ENCODE results near the gene PRKCA.
"Not testable (repeated sequence)": the region's sequence is repeated elsewhere in the genome, so short reads cannot be mapped to it uniquely, and the experiment has no call there.

PRKCA gene

DNA sequence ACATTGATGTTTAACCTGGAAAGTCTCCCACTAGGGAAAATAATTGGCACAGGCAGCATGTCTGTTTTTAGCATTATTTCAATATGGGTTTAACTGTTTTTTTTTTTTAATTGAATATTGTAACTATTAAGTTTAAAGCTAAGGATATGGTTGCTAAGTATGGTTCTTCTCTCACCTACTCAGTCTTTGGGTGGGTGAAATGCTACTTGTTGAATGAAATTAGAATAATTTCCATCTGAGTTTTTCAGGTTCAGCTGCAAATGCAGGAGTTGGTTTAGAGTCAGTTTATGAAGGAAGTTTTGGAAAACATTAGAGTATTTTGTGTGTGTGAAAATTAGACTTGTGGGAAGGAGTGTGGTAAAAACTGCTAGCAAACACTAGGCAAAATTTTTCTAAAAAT, 93.5 kb downstream of the PRKCA start:
- no peak for DNase-seq

GRCh38 chr17:66397486-66397885, 95.1 kb downstream of the PRKCA start:
- no peak for DNase-seq

- DNase-seq: no peak
These were observed 95.6 kb downstream of the PRKCA start for GRCh38 chr17:66398059-66398458.

DNA sequence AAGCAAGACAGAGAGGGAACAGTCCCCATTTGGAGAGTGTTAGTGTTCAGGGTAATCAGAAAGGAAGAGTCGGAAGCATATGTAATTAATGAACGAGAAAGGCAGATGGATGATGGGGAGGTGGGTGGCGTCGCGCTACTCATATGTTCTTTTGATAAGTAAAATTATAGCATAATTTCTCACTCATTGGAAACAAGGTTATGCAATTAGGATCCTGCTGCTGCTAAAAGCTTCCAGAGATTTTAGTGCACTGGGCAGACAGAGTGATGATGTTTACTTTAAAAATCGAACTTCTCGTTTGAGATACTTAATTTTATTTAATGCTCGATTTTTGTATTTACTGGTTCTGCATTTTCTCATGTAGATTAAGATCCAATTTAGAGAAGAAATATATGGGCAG, 96.2 kb downstream of the PRKCA start:
- DNase-seq: no peak

GRCh38 chr17:66399441-66399840, 97.0 kb downstream of the PRKCA start:
- no peak for DNase-seq

DNA sequence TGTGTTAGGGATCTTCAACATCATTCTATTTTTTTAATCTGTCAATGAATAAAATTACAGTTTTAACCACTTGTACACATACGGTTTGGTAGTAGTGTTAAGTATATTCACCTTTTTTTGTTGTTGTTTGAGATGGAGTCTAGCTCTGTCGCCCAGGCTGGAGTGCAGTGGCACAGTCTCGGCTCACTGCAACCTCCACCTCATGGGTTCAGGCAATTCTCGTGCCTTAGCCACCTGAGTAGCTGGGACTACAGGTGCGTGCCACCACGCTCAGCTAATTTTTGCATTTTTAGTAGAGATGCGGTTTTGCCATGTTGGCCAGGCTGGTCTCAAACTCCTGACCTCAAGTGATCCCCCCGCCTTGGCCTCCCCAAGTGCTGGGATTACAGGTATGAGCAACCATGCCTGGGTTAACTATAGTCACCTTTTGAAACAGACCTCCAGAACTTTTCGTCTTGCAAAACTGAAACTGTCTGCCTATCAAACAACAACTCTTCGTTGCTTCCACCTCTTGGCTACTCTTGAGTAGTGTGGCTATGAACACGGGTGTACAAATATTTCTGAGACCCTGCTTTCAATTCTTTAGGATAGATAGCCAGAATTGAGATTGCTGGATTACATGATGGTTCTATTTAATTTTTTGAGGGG, 97.8 kb downstream of the PRKCA start:
- DNase-seq: not testable (repeated sequence)

GRCh38 chr17:66400698-66401097, 98.3 kb downstream of the PRKCA start:
- DNase-seq: no peak

DNA sequence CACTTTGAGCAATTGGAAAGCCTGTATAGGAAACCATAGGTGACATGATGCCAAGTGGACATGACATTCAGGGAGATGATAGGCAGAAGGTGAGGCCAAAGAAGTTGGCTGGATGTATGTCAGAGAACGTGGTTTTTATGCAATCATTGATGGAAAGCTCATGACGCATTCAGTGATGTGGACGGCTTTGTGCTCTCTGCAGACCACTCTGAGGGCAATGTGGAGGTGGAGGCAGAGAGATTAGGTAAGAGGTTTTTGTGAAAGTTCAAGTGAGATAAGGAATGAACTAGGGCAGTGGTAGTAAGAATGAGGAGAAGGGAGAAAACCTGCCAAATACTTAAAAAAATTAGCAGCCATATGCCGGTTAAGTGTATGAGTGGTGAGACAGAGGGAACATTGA, 99.0 kb downstream of the PRKCA start:
- no peak for DNase-seq

- DNase-seq: no peak
These were observed 101.6 kb downstream of the PRKCA start for GRCh38 chr17:66403846-66404556.

DNA sequence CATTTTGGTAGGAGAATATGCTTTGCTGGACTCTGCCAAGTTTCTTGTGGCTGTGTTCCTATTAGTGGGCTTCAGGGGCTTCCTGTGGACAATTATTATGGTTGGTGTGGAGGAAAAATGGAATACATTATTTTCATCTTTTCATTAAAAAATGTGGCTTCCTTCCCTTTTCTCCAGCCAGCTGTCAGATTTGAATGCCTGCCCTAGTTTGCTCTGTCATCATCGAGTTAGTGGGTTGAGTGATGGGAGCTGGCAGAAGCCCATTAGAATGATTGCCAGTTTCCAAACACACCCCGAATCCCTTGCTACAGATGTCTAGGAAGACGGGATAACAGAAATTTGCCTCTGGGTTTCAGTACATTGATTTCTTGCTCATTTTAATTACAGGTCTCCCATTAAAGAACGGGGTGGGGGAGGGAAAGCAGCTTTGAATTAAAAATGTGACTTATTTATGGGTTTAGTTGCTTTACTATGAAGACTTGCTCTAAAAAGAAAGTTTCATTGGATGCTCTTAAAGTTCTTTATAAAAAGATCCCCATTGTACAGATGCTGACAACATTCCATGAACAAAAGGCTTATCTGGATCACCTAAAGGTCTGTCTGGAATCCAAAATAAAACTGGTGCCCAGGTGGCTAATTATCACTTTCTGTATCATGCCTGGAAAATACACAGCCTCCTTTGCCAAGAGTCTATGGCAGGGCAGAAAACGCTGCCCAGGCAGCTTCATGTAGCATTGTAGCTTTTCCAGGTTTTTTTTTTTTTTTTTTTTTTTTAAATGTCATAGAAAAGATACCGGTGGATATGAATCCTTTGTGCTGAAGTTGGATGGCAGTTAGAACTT, 103.6 kb downstream of the PRKCA start:
- DNase-seq: peak; percentile 87

- DNase-seq: peak; percentile 55
These were observed 104.6 kb downstream of the PRKCA start for GRCh38 chr17:66406701-66407644.

GRCh38 chr17:66407864-66408263, 105.5 kb downstream of the PRKCA start:
- no peak for DNase-seq

DNA sequence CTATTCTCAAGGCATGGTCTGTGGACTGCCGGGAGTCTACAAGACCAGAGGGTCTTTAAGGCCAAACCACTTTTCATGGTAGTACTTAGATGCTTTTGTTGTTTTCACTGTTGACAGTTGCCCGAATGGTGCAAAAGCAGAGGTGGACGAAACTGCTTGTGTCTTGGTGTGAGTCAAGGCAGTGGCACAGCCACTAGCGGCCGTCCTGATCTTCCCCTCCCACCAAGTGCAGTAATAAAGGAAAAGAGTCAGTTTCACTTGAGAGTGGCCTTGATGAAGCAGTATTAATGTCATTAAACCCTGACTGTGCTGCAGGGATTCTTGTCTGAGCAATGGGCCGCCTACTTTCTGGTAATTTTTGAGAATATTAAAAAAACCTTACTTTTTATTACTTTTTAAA, 109.1 kb downstream of the PRKCA start:
- DNase-seq: no peak

DNA sequence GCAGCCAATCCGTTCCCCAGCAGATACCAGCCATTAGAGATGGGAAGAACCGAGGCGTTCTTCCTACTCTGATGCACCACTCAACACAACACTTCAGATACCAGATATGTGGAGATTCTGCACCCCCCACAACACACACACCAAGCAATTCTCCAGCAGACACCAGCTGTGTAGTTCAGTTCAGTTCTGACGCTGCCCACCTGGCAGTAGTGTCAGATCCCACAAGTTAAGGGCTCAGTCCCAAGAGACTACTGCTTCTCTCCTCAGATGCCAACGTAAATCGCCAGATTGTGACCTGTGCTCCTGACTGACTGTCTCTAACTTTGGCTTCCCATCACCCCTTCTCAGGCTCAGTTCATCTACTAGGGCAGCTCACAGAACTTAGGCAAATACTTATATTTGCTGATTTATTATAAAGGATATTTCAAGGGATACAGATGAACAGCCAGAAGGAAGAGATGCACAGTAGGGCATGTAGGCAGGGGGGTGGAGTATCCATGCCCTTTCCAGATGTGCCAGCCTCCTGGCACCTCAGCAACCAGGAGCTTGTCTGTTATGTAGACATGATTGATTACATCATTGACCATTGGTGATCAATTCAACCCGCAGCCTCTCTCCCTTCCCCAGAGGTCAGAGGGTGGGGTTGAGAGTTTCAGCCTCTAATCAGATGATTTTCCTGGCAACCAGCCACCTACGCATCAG, 110.6 kb downstream of the PRKCA start:
- DNase-seq: no peak

DNA sequence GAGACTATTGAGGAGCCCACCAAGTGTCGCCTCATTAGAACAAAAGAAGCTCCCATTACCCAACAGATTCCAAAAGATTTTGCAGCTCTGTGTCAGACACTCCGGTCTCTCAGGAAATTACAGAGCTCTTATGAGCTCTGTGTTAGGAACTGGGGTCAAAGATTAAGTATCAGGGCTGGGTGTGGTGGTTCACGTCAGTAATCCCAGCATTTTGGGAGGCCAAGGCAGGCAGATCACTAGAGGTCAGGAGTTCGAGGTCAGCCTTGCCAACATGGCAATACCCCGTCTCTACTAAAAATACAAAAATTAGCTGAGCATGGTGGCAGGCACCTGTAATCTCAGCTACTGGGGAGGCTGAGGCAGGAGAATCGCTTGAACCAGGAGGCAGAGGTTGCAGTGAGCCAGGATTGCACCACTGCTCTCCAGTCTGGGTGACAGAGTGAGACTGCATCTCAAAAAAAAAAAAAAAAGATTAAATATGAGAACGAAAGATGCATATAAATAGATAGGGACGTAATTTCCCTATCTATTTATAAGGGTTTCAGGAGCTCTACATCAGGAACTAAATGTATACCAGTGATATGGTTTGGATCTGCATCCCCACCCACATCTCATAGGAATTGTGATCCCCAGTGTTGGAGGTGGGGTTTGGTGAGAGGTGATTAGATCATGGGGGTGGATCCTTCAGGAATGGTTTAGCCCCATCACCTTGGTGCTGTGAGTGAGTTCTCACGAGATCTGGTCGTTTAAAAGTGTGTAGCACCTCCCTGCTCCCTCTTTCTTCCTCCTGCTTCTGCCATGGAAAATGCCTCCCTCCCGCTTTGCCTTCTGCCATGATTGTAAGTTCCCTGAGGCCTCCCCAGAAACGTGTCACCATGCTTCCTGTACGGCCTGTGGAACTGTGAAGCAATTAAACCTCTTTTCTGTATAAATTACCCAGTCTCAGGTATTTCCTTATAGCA, 111.4 kb downstream of the PRKCA start:
- no peak for DNase-seq

DNA sequence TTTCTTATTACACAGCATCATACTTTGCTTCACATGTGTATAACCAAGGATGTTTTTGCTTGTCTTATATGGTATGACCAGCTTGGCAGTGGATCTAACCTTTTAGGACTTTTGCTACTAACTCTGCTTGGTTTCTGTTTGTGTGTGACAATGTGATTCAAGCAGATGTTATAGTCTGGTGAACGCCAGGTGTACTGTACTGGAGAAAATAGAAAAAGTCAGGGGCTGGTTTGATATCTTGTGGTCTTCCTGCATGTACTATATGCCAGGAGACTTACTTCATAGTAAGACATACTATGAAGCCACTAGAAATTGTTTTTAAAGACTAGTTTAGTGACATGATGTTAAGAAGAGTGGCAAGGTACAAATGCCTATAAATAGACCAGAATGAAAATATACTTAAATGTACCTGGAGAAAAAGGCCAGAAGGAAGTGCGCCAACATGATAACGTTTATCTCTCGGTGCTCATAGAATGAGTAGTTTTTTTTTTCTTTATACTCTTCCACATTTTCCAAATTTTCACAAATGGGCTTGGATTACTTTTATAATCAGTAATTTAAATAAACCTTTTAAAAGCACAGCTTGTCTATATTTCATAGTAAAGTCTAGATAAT, 112.3 kb downstream of the PRKCA start:
- no peak for DNase-seq

GRCh38 chr17:66415366-66416206, 113.2 kb downstream of the PRKCA start:
- no peak for DNase-seq

- DNase-seq: no peak
These were observed 114.0 kb downstream of the PRKCA start for GRCh38 chr17:66416207-66416940.

- DNase-seq: no peak
These were observed 114.9 kb downstream of the PRKCA start for GRCh38 chr17:66417300-66417719.
